H1 (cell line): ENCODE measurements around the gene NT5DC3. TPM values are rescaled to one million over a fixed set of nuclear protein-coding genes. Genes with fewer than 3 reads are reported as not detected.

Experiments
- CTCF ChIA-PET: fragments of 300-600 bp; sonication (Branson Sonifier 250); formaldehyde crosslinking; loops from one replicate; lab custom pipeline; 2021; ENCODE audit not compliant: partially characterized antibody; lab: Charles Lee
- POLR2A ChIA-PET: fragments of 300-600 bp; sonication (Branson Sonifier 250); formaldehyde crosslinking; loops from one replicate; lab custom pipeline; 2021; ENCODE audit warnings: inconsistent platforms; ENCODE audit not compliant: partially characterized antibody; lab: Charles Lee
- DNase-seq, 2 experiments: peaks; one replicate each; pipeline versions ENCODE4 v3.0.0 to v3.0.0-alpha.2; 2010 to 2022; ENCODE audit warnings: low spot score in 2 of 2, low read depth in 1 of 2, mixed read lengths in 1 of 2
- FAIRE-seq: peaks from 2 replicates; lab custom pipeline; 2011; peaks lifted over from hg19 to GRCh38; lab: Jason Lieb, UNC
- H2AFZ ChIP-seq: 2 replicates; pipeline ENCODE4 v1.8.1; 2012; ENCODE audit warnings: low read length, inconsistent platforms
- H2AK5ac ChIP-seq: 2 replicates; pipeline ENCODE4 v1.6.1; 2013; ENCODE audit warnings: low read depth, low read length
- H2BK120ac ChIP-seq: replicated peaks from 2 replicates; pipeline ENCODE3; 2013; ENCODE audit warnings: low read depth, low read length, inconsistent platforms
- H2BK12ac ChIP-seq: 2 replicates; pipeline ENCODE4 v1.6.1; 2013; ENCODE audit warnings: low read depth, low read length
- H2BK15ac ChIP-seq: 2 replicates; pipeline ENCODE4 v1.6.1; 2013; ENCODE audit warnings: low read length
- H2BK20ac ChIP-seq: 2 replicates; pipeline ENCODE4 v1.6.1; 2013; ENCODE audit warnings: low read length
- H2BK5ac ChIP-seq: 2 replicates; pipeline ENCODE4 v1.6.1; 2013; ENCODE audit warnings: low read depth, low read length
- H3K14ac ChIP-seq: 2 replicates; pipeline ENCODE4 v1.6.1; 2013; ENCODE audit warnings: inconsistent platforms; ENCODE audit not compliant: insufficient read length
- H3K18ac ChIP-seq: 2 replicates; pipeline ENCODE4 v1.6.1; 2013; ENCODE audit warnings: low read length; ENCODE audit errors: extremely low read depth
- H3K23ac ChIP-seq: 2 replicates; pipeline ENCODE4 v1.6.1; 2013; ENCODE audit warnings: inconsistent platforms; ENCODE audit not compliant: insufficient read length
- H3K23me2 ChIP-seq: 2 replicates; pipeline ENCODE4 v1.6.1; 2013; ENCODE audit warnings: low read depth, low read length
- H3K27ac ChIP-seq: 2 replicates; pipeline ENCODE4 v1.6.1; 2011; ENCODE audit warnings: low read depth, low read length, inconsistent platforms
- H3K27me3 ChIP-seq, 4 experiments: replicated peaks in 1 of 4; 1 replicate in 1 of 4; 2 replicates in 3 of 4; pipeline versions ENCODE4 v1.6.1 to v1.8.1; 2011 to 2013; ENCODE audit warnings: low read length in 3 of 4, mild to moderate bottlenecking in 3 of 4, inconsistent platforms in 2 of 4, mixed read lengths in 2 of 4, moderate library complexity in 1 of 4; ENCODE audit not compliant: control insufficient read depth in 3 of 4, insufficient read depth in 3 of 4; ENCODE audit errors: extremely low read depth in 1 of 4
- H3K36me3 ChIP-seq, 4 experiments: 2 replicates each; pipeline versions ENCODE4 v1.6.1 to v1.8.1; 2011 to 2013; ENCODE audit warnings: mild to moderate bottlenecking in 4 of 4, low read length in 3 of 4, moderate library complexity in 2 of 4, control low read depth in 1 of 4, inconsistent platforms in 1 of 4; ENCODE audit not compliant: insufficient read depth in 4 of 4, control insufficient read depth in 2 of 4
- H3K4ac ChIP-seq: replicated peaks from 2 replicates; pipeline ENCODE3; 2013; ENCODE audit warnings: low read length, low read depth, mixed read lengths, inconsistent platforms; ENCODE audit not compliant: insufficient read length
- H3K4me1 ChIP-seq, 4 experiments: replicated peaks in 1 of 4; 1 replicate in 1 of 4; 2 replicates in 3 of 4; pipeline versions ENCODE4 v1.6.1 to v1.8.1; 2011 to 2013; ENCODE audit warnings: low read length in 3 of 4, inconsistent platforms in 2 of 4, mixed read lengths in 1 of 4; ENCODE audit not compliant: insufficient read depth in 4 of 4, control insufficient read depth in 3 of 4
- H3K4me2 ChIP-seq, 2 experiments: 2 replicates each; pipeline versions ENCODE4 v1.6.1 to v1.8.1; 2011 to 2013; ENCODE audit warnings: low read depth in 2 of 2, low read length in 2 of 2, control low read depth in 1 of 2, inconsistent platforms in 1 of 2, mild to moderate bottlenecking in 1 of 2; ENCODE audit not compliant: insufficient read depth in 1 of 2
- H3K4me3 ChIP-seq, 4 experiments: fragments of 200-600, 300-600 bp in 1 of 4; sonication (generic), shearing (Covaris generic), sonication (Bioruptor Twin) in 1 of 4; 2 replicates each; pipeline versions ENCODE4 v1.5.1 to v1.8.1; 2011 to 2016; ENCODE audit warnings: low read length in 4 of 4, low read depth in 3 of 4, control low read depth in 2 of 4, inconsistent platforms in 2 of 4, mild to moderate bottlenecking in 2 of 4, mixed read lengths in 1 of 4, moderate library complexity in 1 of 4; ENCODE audit not compliant: insufficient read depth in 2 of 4; ENCODE audit errors: extremely low read depth in 1 of 4
- H3K56ac ChIP-seq: replicated peaks from 2 replicates; pipeline ENCODE3; 2013; ENCODE audit warnings: low read depth, mild to moderate bottlenecking, mixed read lengths, low read length, inconsistent platforms; ENCODE audit not compliant: insufficient read length
- H3K79me1 ChIP-seq: 2 replicates; pipeline ENCODE4 v1.6.1; 2013; ENCODE audit warnings: low read depth, low read length, control low read depth
- H3K79me2 ChIP-seq, 2 experiments: 2 replicates each; pipeline versions ENCODE4 v1.6.1 to v1.8.1; 2012 to 2013; ENCODE audit warnings: low read length in 2 of 2, mild to moderate bottlenecking in 2 of 2, inconsistent platforms in 1 of 2; ENCODE audit not compliant: insufficient read depth in 2 of 2, control insufficient read depth in 1 of 2
- H3K9ac ChIP-seq, 4 experiments: replicated peaks in 1 of 4; 1 replicate in 1 of 4; 2 replicates in 3 of 4; pipeline versions ENCODE4 v1.6.1 to v1.8.1; 2011 to 2013; ENCODE audit warnings: low read depth in 3 of 4, low read length in 3 of 4, control low read depth in 2 of 4, mild to moderate bottlenecking in 2 of 4, moderate library complexity in 2 of 4, inconsistent platforms in 1 of 4; ENCODE audit errors: extremely low read depth in 1 of 4
- H3K9me3 ChIP-seq, 2 experiments: 2 replicates each; pipeline versions ENCODE4 v1.6.1 to v1.8.1; 2012 to 2013; ENCODE audit warnings: mild to moderate bottlenecking in 2 of 2, moderate library complexity in 2 of 2, control low read depth in 1 of 2, inconsistent platforms in 1 of 2, low read depth in 1 of 2, low read length in 1 of 2, mixed read lengths in 1 of 2; ENCODE audit not compliant: insufficient read depth in 2 of 2
- H4K20me1 ChIP-seq, 2 experiments: replicated peaks in 1 of 2; 2 replicates each; pipeline versions ENCODE3 to v1.8.1; 2011 to 2013; ENCODE audit warnings: inconsistent platforms in 2 of 2, low read length in 2 of 2, mild to moderate bottlenecking in 1 of 2; ENCODE audit not compliant: insufficient read depth in 2 of 2, control insufficient read depth in 1 of 2
- H4K5ac ChIP-seq: 2 replicates; pipeline ENCODE4 v1.6.1; 2013; ENCODE audit warnings: low read length, low read depth, mixed read lengths, inconsistent platforms; ENCODE audit not compliant: insufficient read length
- H4K8ac ChIP-seq: 2 replicates; pipeline ENCODE4 v1.8.0; 2013; ENCODE audit warnings: mild to moderate bottlenecking, moderate library complexity, low read length, inconsistent platforms; ENCODE audit not compliant: insufficient read depth; ENCODE audit errors: extremely low read depth
- H4K91ac ChIP-seq: replicated peaks from 2 replicates; pipeline ENCODE3; 2013; ENCODE audit warnings: low read length, mixed read lengths, inconsistent platforms; ENCODE audit not compliant: insufficient read length
- CTBP2 ChIP-seq: IDR thresholded peaks from 2 replicates; pipeline ENCODE4 v1.7.0; 2011; ENCODE audit warnings: borderline replicate concordance, mild to moderate bottlenecking, moderate library complexity, mixed read lengths, low read length; ENCODE audit not compliant: insufficient read depth, insufficient read length
- HDAC6 ChIP-seq: IDR thresholded peaks from one replicate; pipeline ENCODE4 v1.7.1; 2012; ENCODE audit warnings: low read depth, mild to moderate bottlenecking, inconsistent platforms, low read length, moderate library complexity
- WGBS, 2 experiments: shearing (Covaris generic) in 1 of 2; methylation state at CpG; one replicate each; pipeline versions ENCODE4 v1.1.6 to v1.1.7; 2013 to 2015; ENCODE audit warnings: low lambda C conversion rate in 2 of 2, mixed read lengths in 2 of 2, inconsistent platforms in 1 of 2, low coverage in 1 of 2, missing lambda C conversion rate in 1 of 2; ENCODE audit not compliant: insufficient replicate concordance in 2 of 2, insufficient coverage in 1 of 2, insufficient read length in 1 of 2; ENCODE audit errors: extremely low coverage in 1 of 2, missing lambda C conversion rate in 1 of 2; 5-methylcytosine and 5-hydroxymethylcytosine counted together
- polyA plus RNA-seq, 7 experiments: library from polyadenylated mRNA; depleted of rRNA in 3 of 7; stranded (reverse) in 5 of 7; unstranded in 2 of 7; fragments of >200 nt in 5 of 7; fragments of 200-250 nt in 2 of 7; gene quantifications; 1 replicate in 5 of 7; 2 replicates in 1 of 7; 4 replicates in 1 of 7; pipeline versions ENCODE4 v1.2.1 to v1.2.3, GENCODE V29; 2011 to 2013; ENCODE audit warnings: missing spikeins in 2 of 7, mixed read lengths in 2 of 7
- total RNA-seq: library from RNA; stranded (reverse); fragmentation: NEBNext Ultra II Directional; extraction: Animal tissue kit (Norgen Biotek cat#: 25700); gene quantifications from 2 replicates; pipeline ENCODE4 v1.2.1, GENCODE V29; 2021

Gene NT5DC3
- total and polyA plus RNA-seq, 2 of the 8 experiments (the other 6 are each of a cell fraction or from before 2014, with no cell fraction given), result 5.4 to 14.8 TPM

GRCh38 chr12:103832048-103832997 is 8.7 kb downstream of the NT5DC3 start:
- H2BK5ac ChIP-seq, result no peak overlapping the region
- no peak overlapping the region for H4K8ac ChIP-seq
- no peak overlapping the region for H3K9ac ChIP-seq
- ChIA-PET POLR2A (interaction anchor here (1.6 to 1.8 kb wide), 2 partner anchors 8 to 9 kb away, joined by 4 to 5 read pairs; partner anchors contain the start of gene NT5DC3), CTCF (interaction anchor here (0.7 to 3.0 kb wide), 10 partner anchors 12 to 271 kb away, joined by 3 to 11 read pairs (median 4); no protein-coding TSS in a partner anchor)
- no peak overlapping the region for H4K5ac ChIP-seq
- H2BK12ac ChIP-seq, result no peak overlapping the region
- DNase-seq (no peak), FAIRE-seq (no peak)
- H3K4ac ChIP-seq, result no peak overlapping the region
- H3K23me2 ChIP-seq, result no peaks in the 10 kb centered on the region
- peaks cover 0 to 70% of the 10 kb centered on the region in 2 experiments; a peak in 2 of 4 replicates for H3K79me2 ChIP-seq
- no peak overlapping the region for H3K4me2 ChIP-seq
- H3K56ac ChIP-seq, result no peak overlapping the region
- H3K27ac ChIP-seq, result no peak overlapping the region
- no peak overlapping the region for H2BK15ac ChIP-seq
- WGBS, 2 experiments, result 92% methylated on average over 11 of the region's 11 CpGs; no CpG with 5 or more reads in 1 of the 2 experiments
- no peak overlapping the region for H3K18ac ChIP-seq
- no peaks in the 10 kb centered on the region for H3K9me3 ChIP-seq
- H3K79me1 ChIP-seq, result peaks cover 5% of the 10 kb centered on the region; the same call in 1 of the 2 replicates
- H3K27me3 ChIP-seq, result no peaks in the 10 kb centered on the region
- peaks cover 0 to 3% (median 0%) of the 10 kb centered on the region in 4 experiments; a peak in 1 of 7 replicates for H3K4me1 ChIP-seq
- no peaks in the 10 kb centered on the region for H3K36me3 ChIP-seq
- H2BK20ac ChIP-seq, result no peak overlapping the region
- H3K23ac ChIP-seq, result no peak overlapping the region
- H4K91ac ChIP-seq, result no peak overlapping the region
- no peak overlapping the region for H2AFZ ChIP-seq
- H2BK120ac ChIP-seq, result no peak overlapping the region
- H3K14ac ChIP-seq, result no peak overlapping the region
- H3K4me3 ChIP-seq, result no peak overlapping the region
- peaks cover 0 to 5% of the 10 kb centered on the region in 2 experiments for H4K20me1 ChIP-seq
- no peak overlapping the region for H2AK5ac ChIP-seq
- TF ChIP-seq CTBP2 (no peak), HDAC6 (no peak)
